NB4 (cell line): ENCODE measurements around the gene AGBL1.

Source experiments
- MAX ChIP-seq: IDR thresholded peaks from 2 replicates; pipeline ENCODE4 v1.6.1; 2011; ENCODE audit warnings: low read depth, low read length
- MYC ChIP-seq: IDR thresholded peaks from 2 replicates; pipeline ENCODE4 v1.6.1; 2011; ENCODE audit warnings: low read depth, low read length
- POLR2A ChIP-seq: IDR thresholded peaks from 2 replicates; pipeline ENCODE4 v1.6.1; 2011; ENCODE audit warnings: mild to moderate bottlenecking; ENCODE audit not compliant: insufficient read length; ENCODE audit errors: extremely low read depth
- TF ChIP-seq, protein P1 (sequence below): IDR thresholded peaks from one replicate; pipeline ENCODE4 v1.5.1; 2012; ENCODE audit warnings: low read depth, low read length

GRCh38 chr15:86630946-86631345 is 551.3 kb downstream of the AGBL1 start:
- TF ChIP-seq, protein P1, sequence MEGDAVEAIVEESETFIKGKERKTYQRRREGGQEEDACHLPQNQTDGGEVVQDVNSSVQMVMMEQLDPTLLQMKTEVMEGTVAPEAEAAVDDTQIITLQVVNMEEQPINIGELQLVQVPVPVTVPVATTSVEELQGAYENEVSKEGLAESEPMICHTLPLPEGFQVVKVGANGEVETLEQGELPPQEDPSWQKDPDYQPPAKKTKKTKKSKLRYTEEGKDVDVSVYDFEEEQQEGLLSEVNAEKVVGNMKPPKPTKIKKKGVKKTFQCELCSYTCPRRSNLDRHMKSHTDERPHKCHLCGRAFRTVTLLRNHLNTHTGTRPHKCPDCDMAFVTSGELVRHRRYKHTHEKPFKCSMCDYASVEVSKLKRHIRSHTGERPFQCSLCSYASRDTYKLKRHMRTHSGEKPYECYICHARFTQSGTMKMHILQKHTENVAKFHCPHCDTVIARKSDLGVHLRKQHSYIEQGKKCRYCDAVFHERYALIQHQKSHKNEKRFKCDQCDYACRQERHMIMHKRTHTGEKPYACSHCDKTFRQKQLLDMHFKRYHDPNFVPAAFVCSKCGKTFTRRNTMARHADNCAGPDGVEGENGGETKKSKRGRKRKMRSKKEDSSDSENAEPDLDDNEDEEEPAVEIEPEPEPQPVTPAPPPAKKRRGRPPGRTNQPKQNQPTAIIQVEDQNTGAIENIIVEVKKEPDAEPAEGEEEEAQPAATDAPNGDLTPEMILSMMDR = no peak
- TF ChIP-seq POLR2A (no peak), MAX (no peak), MYC (no peak)
